ENCODE results near the gene RGMA. TPM values are rescaled to one million over a fixed set of nuclear protein-coding genes. Genes with fewer than 3 reads are reported as not detected.

RGMA gene
- total RNA-seq, 1 donor from 2014 or later, result 56.6 TPM

DNA sequence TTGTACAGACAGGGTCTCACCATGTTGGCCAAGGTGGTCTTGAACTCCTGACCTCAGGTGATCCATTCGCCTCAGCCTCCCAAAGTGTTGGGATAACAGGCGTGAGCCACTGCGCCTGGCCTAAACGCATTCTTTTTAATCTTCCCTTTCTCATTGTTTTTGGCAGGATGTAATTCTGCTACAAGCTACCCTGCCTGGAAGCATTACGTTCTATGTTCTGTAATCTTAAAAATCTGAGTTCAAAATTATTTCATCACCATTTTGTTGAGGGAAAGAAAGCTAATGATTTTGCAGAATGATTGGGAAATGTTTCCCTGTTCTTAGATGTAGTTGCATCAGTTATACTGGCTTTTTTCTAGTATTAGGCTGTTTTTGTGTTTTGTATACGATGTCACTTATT, 71.5 kb downstream of the RGMA start:
- Mint-ChIP-seq H3K4me1 (ENCODE audit: low read depth, unreplicated experiment) (peaks cover under 1% of the 10 kb centered on the region), H3K9me3 (ENCODE audit: unreplicated experiment) (peaks cover 3% of the 10 kb centered on the region), H3K36me3 (ENCODE audit: unreplicated experiment) (peaks cover under 1% of the 10 kb centered on the region), H3K27ac (ENCODE audit: unreplicated experiment) (no peak overlapping the region), H3K27me3 (ENCODE audit: unreplicated experiment) (peaks cover 1% of the 10 kb centered on the region), H3K4me3 (ENCODE audit: unreplicated experiment) (no peak overlapping the region)
- DNase-seq, result no peak
- TF ChIP-seq, protein P1, sequence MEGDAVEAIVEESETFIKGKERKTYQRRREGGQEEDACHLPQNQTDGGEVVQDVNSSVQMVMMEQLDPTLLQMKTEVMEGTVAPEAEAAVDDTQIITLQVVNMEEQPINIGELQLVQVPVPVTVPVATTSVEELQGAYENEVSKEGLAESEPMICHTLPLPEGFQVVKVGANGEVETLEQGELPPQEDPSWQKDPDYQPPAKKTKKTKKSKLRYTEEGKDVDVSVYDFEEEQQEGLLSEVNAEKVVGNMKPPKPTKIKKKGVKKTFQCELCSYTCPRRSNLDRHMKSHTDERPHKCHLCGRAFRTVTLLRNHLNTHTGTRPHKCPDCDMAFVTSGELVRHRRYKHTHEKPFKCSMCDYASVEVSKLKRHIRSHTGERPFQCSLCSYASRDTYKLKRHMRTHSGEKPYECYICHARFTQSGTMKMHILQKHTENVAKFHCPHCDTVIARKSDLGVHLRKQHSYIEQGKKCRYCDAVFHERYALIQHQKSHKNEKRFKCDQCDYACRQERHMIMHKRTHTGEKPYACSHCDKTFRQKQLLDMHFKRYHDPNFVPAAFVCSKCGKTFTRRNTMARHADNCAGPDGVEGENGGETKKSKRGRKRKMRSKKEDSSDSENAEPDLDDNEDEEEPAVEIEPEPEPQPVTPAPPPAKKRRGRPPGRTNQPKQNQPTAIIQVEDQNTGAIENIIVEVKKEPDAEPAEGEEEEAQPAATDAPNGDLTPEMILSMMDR (IDR thresholded peaks at IDR 0.05; ENCODE audit: partially characterized antibody, unreplicated experiment), result no peak

DNA sequence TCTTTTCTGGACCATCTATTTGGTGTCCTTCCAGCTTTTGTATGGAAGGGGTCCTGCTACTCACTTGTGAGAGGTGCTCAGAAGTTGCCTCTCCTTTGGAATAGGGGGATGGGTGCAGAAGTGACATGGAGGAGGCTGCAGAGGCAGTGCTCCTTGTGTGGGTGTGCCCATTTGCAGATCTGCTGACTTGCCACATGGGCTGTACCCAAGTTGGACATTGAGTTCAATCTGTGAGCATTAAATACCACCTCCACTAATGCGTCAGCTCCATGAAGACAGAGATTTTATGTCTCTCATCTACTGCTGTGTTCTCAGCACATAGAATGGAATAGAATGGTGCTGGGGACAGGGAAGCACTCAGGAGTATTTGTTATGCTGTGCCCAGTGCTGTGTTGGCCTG, 76.2 kb downstream of the RGMA start:
- DNase-seq, result no peak
- H3K27ac Mint-ChIP-seq (ENCODE audit: unreplicated experiment), result no peak overlapping the region
- H3K4me3 Mint-ChIP-seq (ENCODE audit: unreplicated experiment), result no peak overlapping the region
- H3K27me3 Mint-ChIP-seq (ENCODE audit: unreplicated experiment), result peaks cover 6% of the 10 kb centered on the region
- TF ChIP-seq, protein P1 (IDR thresholded peaks at IDR 0.05; ENCODE audit: partially characterized antibody, unreplicated experiment), result no peak
- no peaks in the 10 kb centered on the region for H3K4me1 Mint-ChIP-seq (ENCODE audit: low read depth, unreplicated experiment)
- peaks cover 3% of the 10 kb centered on the region for H3K9me3 Mint-ChIP-seq (ENCODE audit: unreplicated experiment)
- no peaks in the 10 kb centered on the region for H3K36me3 Mint-ChIP-seq (ENCODE audit: unreplicated experiment)

DNA sequence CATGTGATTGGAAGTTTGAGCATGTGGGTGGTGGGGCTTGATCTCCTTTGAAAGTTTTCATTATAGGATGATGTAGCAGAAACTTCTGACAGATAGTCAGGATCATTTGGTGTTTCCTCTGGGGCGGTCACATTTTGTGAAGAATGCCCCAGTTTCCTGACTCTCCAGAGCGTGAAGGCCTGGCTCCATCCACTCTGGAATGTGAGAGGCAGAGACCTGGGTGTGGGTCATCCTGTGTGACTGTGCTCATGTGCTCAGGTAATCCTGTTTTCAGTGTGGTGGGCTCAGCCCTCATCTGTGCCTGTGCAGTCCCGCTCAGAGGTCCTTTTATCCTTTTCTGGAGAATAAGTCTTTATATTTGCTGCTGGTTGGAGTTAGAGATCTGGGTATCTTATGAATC, 81.0 kb downstream of the RGMA start:
- H3K9me3 Mint-ChIP-seq (ENCODE audit: unreplicated experiment), result peaks cover 6% of the 10 kb centered on the region
- no peaks in the 10 kb centered on the region for H3K36me3 Mint-ChIP-seq (ENCODE audit: unreplicated experiment)
- H3K4me3 Mint-ChIP-seq (ENCODE audit: unreplicated experiment), result no peak overlapping the region
- H3K4me1 Mint-ChIP-seq (ENCODE audit: low read depth, unreplicated experiment), result no peaks in the 10 kb centered on the region
- H3K27ac Mint-ChIP-seq (ENCODE audit: unreplicated experiment), result no peak overlapping the region
- TF ChIP-seq, protein P1 (IDR thresholded peaks at IDR 0.05; ENCODE audit: partially characterized antibody, unreplicated experiment), result no peak
- H3K27me3 Mint-ChIP-seq (ENCODE audit: unreplicated experiment), result peaks cover 8% of the 10 kb centered on the region
- DNase-seq, result no peak

DNA sequence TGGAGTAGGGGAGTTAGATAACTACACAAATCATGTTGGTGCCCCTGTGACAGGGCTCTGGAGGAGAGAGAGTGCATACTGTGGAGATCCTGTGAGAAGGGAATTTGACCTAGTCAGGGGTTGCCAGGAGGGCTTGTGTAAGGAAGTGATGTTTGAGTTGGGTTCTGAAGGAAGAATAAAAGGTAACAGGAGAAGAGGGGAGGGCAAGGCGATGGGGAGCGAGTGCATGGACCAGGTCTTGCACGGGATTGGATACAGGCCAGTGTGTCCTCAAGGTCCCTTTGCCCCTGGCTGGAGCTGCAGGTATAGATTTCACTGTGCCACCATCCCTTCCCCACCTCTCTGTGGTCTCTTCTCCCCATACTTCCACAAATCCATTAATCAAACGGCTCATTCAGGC, 83.9 kb downstream of the RGMA start:
- peak overlapping the region; percentile 39 for H3K27ac Mint-ChIP-seq (ENCODE audit: unreplicated experiment)
- H3K9me3 Mint-ChIP-seq (ENCODE audit: unreplicated experiment), result peaks cover 7% of the 10 kb centered on the region
- peak overlapping the region; percentile 5 for H3K4me3 Mint-ChIP-seq (ENCODE audit: unreplicated experiment)
- no peaks in the 10 kb centered on the region for H3K4me1 Mint-ChIP-seq (ENCODE audit: low read depth, unreplicated experiment)
- DNase-seq, result no peak
- peaks cover 11% of the 10 kb centered on the region for H3K36me3 Mint-ChIP-seq (ENCODE audit: unreplicated experiment)
- H3K27me3 Mint-ChIP-seq (ENCODE audit: unreplicated experiment), result peaks cover 4% of the 10 kb centered on the region
- TF ChIP-seq, protein P1 (IDR thresholded peaks at IDR 0.05; ENCODE audit: partially characterized antibody, unreplicated experiment), result no peak

DNA sequence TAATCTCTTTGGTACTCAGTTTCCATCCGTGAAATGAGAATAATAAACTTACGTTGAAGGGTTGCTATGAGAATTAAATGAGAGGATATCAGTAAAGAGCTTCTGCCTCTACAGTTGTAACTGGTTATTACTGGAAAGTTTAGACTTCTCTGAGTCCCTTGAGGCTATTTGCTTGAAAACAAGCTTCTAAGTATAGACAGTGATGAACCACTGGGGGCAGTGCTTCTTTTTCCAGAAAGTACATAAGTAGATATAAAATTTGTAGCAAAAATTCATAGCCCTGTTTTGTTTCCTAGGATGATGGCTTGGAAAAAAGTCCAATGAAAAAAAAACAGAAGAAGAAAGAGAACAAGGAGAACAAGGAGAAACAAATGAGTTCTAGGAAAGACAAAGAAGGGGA, 87.1 kb downstream of the RGMA start:
- Mint-ChIP-seq H3K27me3 (ENCODE audit: unreplicated experiment) (peaks cover 4% of the 10 kb centered on the region), H3K4me3 (ENCODE audit: unreplicated experiment) (no peak overlapping the region), H3K9me3 (ENCODE audit: unreplicated experiment) (peaks cover 12% of the 10 kb centered on the region), H3K27ac (ENCODE audit: unreplicated experiment) (peak overlapping the region; percentile 59), H3K4me1 (ENCODE audit: low read depth, unreplicated experiment) (no peaks in the 10 kb centered on the region), H3K36me3 (ENCODE audit: unreplicated experiment) (peaks cover 18% of the 10 kb centered on the region)
- DNase-seq, result no peak
- TF ChIP-seq, protein P1 (IDR thresholded peaks at IDR 0.05; ENCODE audit: partially characterized antibody, unreplicated experiment), result no peak

All from glutamatergic neuron (in vitro differentiated cells).